Uterus (tissue), 4 donors: ENCODE results near the gene ZNF726. TPM values are rescaled to one million over a fixed set of nuclear protein-coding genes. Genes with fewer than 3 reads are reported as not detected.
"Not testable (repeated sequence)": the region's sequence is repeated elsewhere in the genome, so short reads cannot be mapped to it uniquely, and the experiment has no call there.

Experiments
- DNase-seq, 2 donors: peaks; one replicate each; pipeline ENCODE4 v3.0.0-alpha.2; 2019 to 2020
- H3K27ac ChIP-seq, 2 donors: fragments of 200-600 bp; sonication (generic); 1 replicate in 1 of 2; 2 replicates in 1 of 2; pipeline ENCODE4 v1.5.1; 2016 to 2018
- H3K27me3 ChIP-seq, 2 donors: fragments of 200-600 bp; sonication (generic); one replicate each; pipeline ENCODE4 v1.5.1; 2018 to 2019; ENCODE audit warnings: control low read depth in 1 of 2
- H3K36me3 ChIP-seq, 2 donors: fragments of 200-600 bp; sonication (generic); one replicate each; pipeline ENCODE4 v1.5.1; 2019; ENCODE audit warnings: control low read depth in 1 of 2
- H3K4me1 ChIP-seq, 2 donors: fragments of 200-600 bp; sonication (generic); one replicate each; pipeline ENCODE4 v1.5.1; 2018 to 2019; ENCODE audit warnings: control low read depth in 1 of 2
- H3K4me3 ChIP-seq, 2 donors: fragments of 200-600 bp; sonication (generic); 1 replicate in 1 of 2; 2 replicates in 1 of 2; pipeline ENCODE4 v1.5.1; 2018 to 2019; ENCODE audit warnings: mild to moderate bottlenecking in 1 of 2
- H3K9me3 ChIP-seq, 2 donors: fragments of 200-600 bp; sonication (generic); one replicate each; pipeline ENCODE4 v1.5.1; 2019; ENCODE audit warnings: control low read depth in 1 of 2
- POLR2A ChIP-seq, 2 donors: fragments of 450-650 bp; IDR thresholded peaks; one replicate each; pipeline ENCODE4 v1.6.1; 2016; ENCODE audit warnings: antibody characterized with exemption in 2 of 2, mild to moderate bottlenecking in 1 of 2, moderate library complexity in 1 of 2
- intact Hi-C: fragments of 100-400 bp; cut with DNase I; formaldehyde crosslinking; loops from one replicate; pipeline ENCODE4 v1.15.1; 2023; ENCODE audit warnings: low total_unique reads
- total RNA-seq, 4 donors: library from RNA; depleted of rRNA in 3 of 4; stranded (reverse); fragments of >200 nt in 3 of 4; gene quantifications; one replicate each; pipeline versions ENCODE4 v1.1.0 to v1.2.4, GENCODE V29; 2014 to 2023
- TF ChIP-seq, protein P1 (sequence below), 4 experiments: fragments of 200-600 bp in 2 of 4; fragments of 450-650 bp in 2 of 4; sonication (generic) in 2 of 4; IDR thresholded peaks; one replicate each; pipeline ENCODE4 v1.5.1; 2016 to 2019; ENCODE audit warnings: antibody characterized with exemption in 4 of 4, mild to moderate bottlenecking in 2 of 4, moderate library complexity in 1 of 4
- donor health status: DM: yes; HTN: yes; CAD: no.

ZNF726 gene
- total RNA-seq, 4 donors from 2014 or later = 0.70 to 11.3 (median 0.77) TPM; not detected in 1

DNA sequence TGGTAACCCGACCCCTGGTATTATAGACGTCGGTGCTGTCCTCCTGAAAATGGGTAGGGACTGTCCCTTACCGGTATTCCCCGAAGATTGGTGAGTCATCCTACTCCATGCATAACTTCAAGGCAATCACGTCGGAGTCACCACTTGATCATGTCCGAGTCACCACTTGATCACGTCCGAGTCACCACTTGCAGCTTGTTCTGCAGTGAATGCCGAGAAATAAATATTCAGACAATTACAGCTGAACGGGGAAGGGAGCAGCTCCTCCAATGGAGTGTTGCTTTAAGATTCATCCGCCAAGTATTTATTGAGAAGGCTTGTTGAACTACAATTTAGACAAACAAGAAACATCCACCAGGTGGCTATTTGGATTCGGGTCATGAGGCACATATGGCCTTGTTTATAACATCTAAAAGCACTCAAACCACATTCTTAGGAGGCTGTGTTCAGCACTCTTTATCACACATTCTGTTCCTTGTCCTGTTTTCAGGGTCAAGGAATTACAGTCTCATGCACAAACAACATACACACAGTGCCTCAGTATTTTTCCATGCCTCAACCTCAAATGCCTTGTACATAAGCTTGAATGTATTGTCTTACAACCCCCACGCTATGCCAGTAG lies 43.1 kb downstream of the ZNF726 start:
- no peak for DNase-seq
- no peaks in the 10 kb centered on the region for H3K27me3 ChIP-seq
- H3K27ac ChIP-seq = peak overlapping the region in 1 of 2 donors; percentile 14
- H3K36me3 ChIP-seq = no peaks in the 10 kb centered on the region
- intact Hi-C loops = no loop called here
- H3K4me1 ChIP-seq = no peaks in the 10 kb centered on the region
- TF ChIP-seq, protein P1, sequence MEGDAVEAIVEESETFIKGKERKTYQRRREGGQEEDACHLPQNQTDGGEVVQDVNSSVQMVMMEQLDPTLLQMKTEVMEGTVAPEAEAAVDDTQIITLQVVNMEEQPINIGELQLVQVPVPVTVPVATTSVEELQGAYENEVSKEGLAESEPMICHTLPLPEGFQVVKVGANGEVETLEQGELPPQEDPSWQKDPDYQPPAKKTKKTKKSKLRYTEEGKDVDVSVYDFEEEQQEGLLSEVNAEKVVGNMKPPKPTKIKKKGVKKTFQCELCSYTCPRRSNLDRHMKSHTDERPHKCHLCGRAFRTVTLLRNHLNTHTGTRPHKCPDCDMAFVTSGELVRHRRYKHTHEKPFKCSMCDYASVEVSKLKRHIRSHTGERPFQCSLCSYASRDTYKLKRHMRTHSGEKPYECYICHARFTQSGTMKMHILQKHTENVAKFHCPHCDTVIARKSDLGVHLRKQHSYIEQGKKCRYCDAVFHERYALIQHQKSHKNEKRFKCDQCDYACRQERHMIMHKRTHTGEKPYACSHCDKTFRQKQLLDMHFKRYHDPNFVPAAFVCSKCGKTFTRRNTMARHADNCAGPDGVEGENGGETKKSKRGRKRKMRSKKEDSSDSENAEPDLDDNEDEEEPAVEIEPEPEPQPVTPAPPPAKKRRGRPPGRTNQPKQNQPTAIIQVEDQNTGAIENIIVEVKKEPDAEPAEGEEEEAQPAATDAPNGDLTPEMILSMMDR (IDR thresholded peaks at IDR 0.05) = no peak
- no peak for TF ChIP-seq POLR2A (IDR thresholded peaks at IDR 0.05)
- peak overlapping the region in 1 of 2 donors; percentile 14 for H3K4me3 ChIP-seq
- no peaks in the 10 kb centered on the region for H3K9me3 ChIP-seq

- intact Hi-C loops, H3K4me3 ChIP-seq, H3K27me3 ChIP-seq: not testable (repeated sequence)
Measured at GRCh38 chr19:23963396-23963795, 48.7 kb downstream of the ZNF726 start.

GRCh38 chr19:23963881-23964280 lies 49.2 kb downstream of the ZNF726 start:
- H3K4me1 ChIP-seq, intact Hi-C loops, H3K27ac ChIP-seq, H3K9me3 ChIP-seq, H3K27me3 ChIP-seq, H3K4me3 ChIP-seq, DNase-seq, H3K36me3 ChIP-seq: not testable (repeated sequence)

More at GRCh38 chr19:23963396-23963795, 48.7 kb downstream of the ZNF726 start:
- not testable (repeated sequence) for H3K4me1 ChIP-seq, H3K9me3 ChIP-seq, H3K27ac ChIP-seq, H3K36me3 ChIP-seq, DNase-seq

DNA sequence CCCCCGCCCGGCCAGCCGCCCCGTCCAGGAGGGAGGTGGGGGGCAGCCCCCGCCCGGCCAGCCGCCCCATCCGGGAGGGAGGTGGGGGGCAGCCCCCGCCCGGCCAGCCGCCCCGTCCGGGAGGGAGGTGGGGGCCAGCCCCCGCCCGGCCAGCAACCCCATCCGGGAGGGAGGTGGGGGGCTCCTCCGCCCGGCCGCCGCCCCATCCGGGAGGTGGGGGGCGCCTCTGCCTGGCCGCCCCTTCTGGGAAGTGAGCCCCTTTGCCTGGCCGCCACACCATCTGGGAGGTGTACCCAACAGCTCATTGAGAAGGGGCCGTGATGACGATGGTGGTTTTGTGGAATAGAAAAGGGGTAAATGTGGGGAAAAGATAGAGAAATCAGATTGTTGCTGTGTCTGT lies 49.6 kb downstream of the ZNF726 start:
- H3K27me3 ChIP-seq, H3K36me3 ChIP-seq, H3K9me3 ChIP-seq, H3K27ac ChIP-seq, H3K4me3 ChIP-seq, intact Hi-C loops, DNase-seq, H3K4me1 ChIP-seq: not testable (repeated sequence)

- H3K4me3 ChIP-seq = no peak overlapping the region
- intact Hi-C loops = no loop called here
- H3K36me3 ChIP-seq = no peaks in the 10 kb centered on the region
- H3K4me1 ChIP-seq = no peaks in the 10 kb centered on the region
- H3K27me3 ChIP-seq = no peaks in the 10 kb centered on the region
- DNase-seq = no peak
- no peak for TF ChIP-seq POLR2A (IDR thresholded peaks at IDR 0.05)
- no peak overlapping the region for H3K27ac ChIP-seq
- H3K9me3 ChIP-seq = no peaks in the 10 kb centered on the region
Measured at GRCh38 chr19:23969630-23970029, 54.9 kb downstream of the ZNF726 start.

DNA sequence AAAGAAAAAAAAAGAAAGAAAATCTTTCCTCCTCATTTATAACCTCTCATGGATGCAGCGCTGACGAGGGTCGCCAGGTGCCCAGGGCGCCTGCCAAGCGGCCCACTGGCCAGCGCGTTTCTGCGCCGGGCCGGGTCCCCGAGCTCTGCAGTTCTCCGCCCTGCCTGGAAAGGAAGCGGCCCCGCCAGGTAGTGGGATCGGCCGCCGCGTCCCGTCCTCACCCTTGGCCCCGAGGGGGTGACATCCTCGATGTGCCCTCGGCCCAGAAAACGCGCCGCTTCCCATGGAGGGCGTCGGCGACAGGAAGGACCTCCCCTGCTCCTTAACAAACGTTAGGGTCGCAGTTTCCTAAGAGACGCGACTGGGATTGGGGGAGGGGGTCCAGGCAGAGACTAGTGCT lies 56.9 kb downstream of the ZNF726 start:
- intact Hi-C loops = no loop called here
- no peaks in the 10 kb centered on the region for H3K4me1 ChIP-seq
- H3K36me3 ChIP-seq = no peaks in the 10 kb centered on the region
- no peak overlapping the region for H3K27ac ChIP-seq
- no peak for TF ChIP-seq POLR2A (IDR thresholded peaks at IDR 0.05)
- TF ChIP-seq, protein P1 (IDR thresholded peaks at IDR 0.05) = no peak
- no peaks in the 10 kb centered on the region for H3K9me3 ChIP-seq
- H3K27me3 ChIP-seq = no peaks in the 10 kb centered on the region
- peak overlapping the region in 1 of 2 donors; percentile 9 for H3K4me3 ChIP-seq
- no peak for DNase-seq

- Histone ChIP-seq H3K4me1 (no peaks in the 10 kb centered on the region), H3K36me3 (no peaks in the 10 kb centered on the region), H3K4me3 (peak overlapping the region in 1 of 2 donors; percentile 9), H3K9me3 (no peaks in the 10 kb centered on the region), H3K27me3 (no peaks in the 10 kb centered on the region), H3K27ac (no peak overlapping the region)
- intact Hi-C loops = no loop called here
- DNase-seq = no peak
- TF ChIP-seq, protein P1 (IDR thresholded peaks at IDR 0.05) = no peak
- TF ChIP-seq POLR2A (IDR thresholded peaks at IDR 0.05) = no peak
Measured at GRCh38 chr19:23972161-23972560, 57.5 kb downstream of the ZNF726 start.
